GM08714 (cell line): Measurements from ENCODE around the gene KRTAP4-8.
"Not testable (repeated sequence)": the region's sequence is repeated elsewhere in the genome, so short reads cannot be mapped to it uniquely, and the experiment has no call there.

Experiments used
- H3K4me3 ChIP-seq: fragments of 200-500 bp; sonication (Bioruptor generic); 2 replicates; pipeline ENCODE4 v1.5.1; 2014; ENCODE audit warnings: mild to moderate bottlenecking, low read length, inconsistent platforms
- ZNF274 ChIP-seq: IDR thresholded peaks from 2 replicates; pipeline ENCODE4 v1.6.1; 2012; ENCODE audit warnings: mild to moderate bottlenecking, low read depth, low read length

KRTAP4-8 gene

GRCh38 chr17:41082626-41083025 is 15.3 kb downstream of the KRTAP4-8 start:
- no peak overlapping the region for H3K4me3 ChIP-seq
- TF ChIP-seq ZNF274 = no peak

GRCh38 chr17:41076788-41077187 is 21.2 kb downstream of the KRTAP4-8 start:
- H3K4me3 ChIP-seq = no peak overlapping the region
- no peak for TF ChIP-seq ZNF274

- H3K4me3 ChIP-seq = no peak overlapping the region
- no peak for TF ChIP-seq ZNF274
Measured at GRCh38 chr17:41073676-41074075, 24.3 kb downstream of the KRTAP4-8 start.

GRCh38 chr17:41071606-41072360 is 26.2 kb downstream of the KRTAP4-8 start:
- TF ChIP-seq ZNF274 = no peak

GRCh38 chr17:41069031-41069430 is 28.9 kb downstream of the KRTAP4-8 start:
- no peak overlapping the region for H3K4me3 ChIP-seq
- TF ChIP-seq ZNF274 = no peak

More at GRCh38 chr17:41071606-41072360, 26.2 kb downstream of the KRTAP4-8 start:
- H3K4me3 ChIP-seq = no peak overlapping the region

- TF ChIP-seq ZNF274 = no peak
- H3K4me3 ChIP-seq = no peak overlapping the region
Measured at GRCh38 chr17:41067281-41067680, 30.7 kb downstream of the KRTAP4-8 start.

GRCh38 chr17:41065829-41066624 is 31.9 kb downstream of the KRTAP4-8 start, which contains the start of gene KRTAP2-4:
Gene KRTAP2-4 (minus strand): TSS chr17:41065879. CDS start chr17:41065845, 34 bp downstream.
- no peak for TF ChIP-seq ZNF274
- no peak within 1 kb of the TSS for H3K4me3 ChIP-seq

GRCh38 chr17:41065016-41065689 is 32.8 kb downstream of the KRTAP4-8 start:
- not testable (repeated sequence) for H3K4me3 ChIP-seq

GRCh38 chr17:41064301-41064700 is 33.6 kb downstream of the KRTAP4-8 start:
- no peak overlapping the region for H3K4me3 ChIP-seq
- TF ChIP-seq ZNF274 = no peak

- TF ChIP-seq ZNF274 = no peak
- H3K4me3 ChIP-seq = no peak overlapping the region
Measured at GRCh38 chr17:41063449-41063848, 34.5 kb downstream of the KRTAP4-8 start.

- no peak overlapping the region for H3K4me3 ChIP-seq
- no peak for TF ChIP-seq ZNF274
Measured at GRCh38 chr17:41061964-41062363, 36.0 kb downstream of the KRTAP4-8 start.

- H3K4me3 ChIP-seq = no peak within 1 kb of the TSS
- TF ChIP-seq ZNF274 = no peak
Measured at GRCh38 chr17:41060052-41060604, 37.8 kb downstream of the KRTAP4-8 start, which contains the start of gene KRTAP2-3. Gene KRTAP2-3 (minus strand): TSS chr17:41060114. CDS start chr17:41060050, 64 bp downstream.

- not testable (repeated sequence) for H3K4me3 ChIP-seq
Measured at GRCh38 chr17:41059276-41060051, 38.5 kb downstream of the KRTAP4-8 start.
